BJ (cell line): ENCODE measurements around the gene NIPA2. TPM values are rescaled to one million over a fixed set of nuclear protein-coding genes. Genes with fewer than 3 reads are reported as not detected.

Source experiments
- CTCF ChIA-PET: fragments of 350-600 bp; formaldehyde crosslinking; extraction: SDS; loops from one replicate; lab custom pipeline; 2021; ENCODE audit warnings: antibody characterized with exemption, inconsistent platforms; lab: Yijun Ruan, JAX
- POLR2A ChIA-PET: fragments of 300-600 bp; sonication (Branson Sonifier 250); formaldehyde crosslinking; extraction: SDS; loops from one replicate; lab custom pipeline; 2021; ENCODE audit warnings: antibody characterized with exemption; lab: Charles Lee
- DNase-seq: peaks from one replicate; pipeline ENCODE4 v3.0.0-alpha.2; 2011; ENCODE audit warnings: low read depth
- H3K27me3 ChIP-seq: 2 replicates; pipeline ENCODE4 v1.6.0; 2011; ENCODE audit warnings: low read length; ENCODE audit not compliant: control insufficient read depth, insufficient read depth
- H3K36me3 ChIP-seq: 2 replicates; pipeline ENCODE4 v1.5.1; 2011; ENCODE audit warnings: low read length; ENCODE audit not compliant: control insufficient read depth, insufficient read depth
- H3K4me3 ChIP-seq: 2 replicates; pipeline ENCODE4 v1.5.1; 2011; ENCODE audit warnings: low read depth, mild to moderate bottlenecking, control low read depth, low read length
- polyA plus RNA-seq: library from polyadenylated mRNA; depleted of rRNA; stranded (reverse); fragments of >200 nt; gene quantifications from 2 replicates; pipeline ENCODE4 v1.2.3, GENCODE V29; 2011
- TF ChIP-seq, protein P1 (sequence below): IDR thresholded peaks from 2 replicates; pipeline ENCODE4 v1.5.1; 2011; ENCODE audit warnings: low read depth, mild to moderate bottlenecking, control low read depth, inconsistent platforms, low read length, moderate library complexity; ENCODE audit not compliant: insufficient read depth

Gene NIPA2
- polyA plus RNA-seq, 1 experiment, result 46.6 TPM

DNA sequence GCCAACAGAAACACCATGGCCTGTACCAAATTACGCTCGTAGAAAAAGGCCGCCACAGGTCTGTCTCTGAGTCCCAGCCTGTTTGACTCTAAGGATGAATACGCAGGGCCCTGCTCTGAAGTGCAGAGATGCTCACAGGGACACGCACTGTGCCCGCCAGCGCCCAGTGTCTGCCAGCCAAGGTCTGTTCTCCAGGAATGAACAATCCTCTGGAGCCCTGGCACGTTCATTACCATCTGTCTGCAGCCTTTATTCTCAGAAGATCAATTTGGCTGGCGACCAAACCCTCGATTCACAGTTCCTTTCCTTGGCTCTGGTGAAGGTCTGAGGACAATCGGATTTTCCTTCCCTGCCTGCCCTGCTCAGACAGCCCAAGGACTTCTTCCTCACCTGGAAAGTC, 66.3 kb downstream of the NIPA2 start:
- Histone ChIP-seq H3K36me3 (peaks cover 43% of the 10 kb centered on the region), H3K4me3 (no peak overlapping the region), H3K27me3 (no peaks in the 10 kb centered on the region)
- DNase-seq, result no peak
- POLR2A ChIA-PET, result no interaction called here
- CTCF ChIA-PET, result no interaction called here
- TF ChIP-seq, protein P1, sequence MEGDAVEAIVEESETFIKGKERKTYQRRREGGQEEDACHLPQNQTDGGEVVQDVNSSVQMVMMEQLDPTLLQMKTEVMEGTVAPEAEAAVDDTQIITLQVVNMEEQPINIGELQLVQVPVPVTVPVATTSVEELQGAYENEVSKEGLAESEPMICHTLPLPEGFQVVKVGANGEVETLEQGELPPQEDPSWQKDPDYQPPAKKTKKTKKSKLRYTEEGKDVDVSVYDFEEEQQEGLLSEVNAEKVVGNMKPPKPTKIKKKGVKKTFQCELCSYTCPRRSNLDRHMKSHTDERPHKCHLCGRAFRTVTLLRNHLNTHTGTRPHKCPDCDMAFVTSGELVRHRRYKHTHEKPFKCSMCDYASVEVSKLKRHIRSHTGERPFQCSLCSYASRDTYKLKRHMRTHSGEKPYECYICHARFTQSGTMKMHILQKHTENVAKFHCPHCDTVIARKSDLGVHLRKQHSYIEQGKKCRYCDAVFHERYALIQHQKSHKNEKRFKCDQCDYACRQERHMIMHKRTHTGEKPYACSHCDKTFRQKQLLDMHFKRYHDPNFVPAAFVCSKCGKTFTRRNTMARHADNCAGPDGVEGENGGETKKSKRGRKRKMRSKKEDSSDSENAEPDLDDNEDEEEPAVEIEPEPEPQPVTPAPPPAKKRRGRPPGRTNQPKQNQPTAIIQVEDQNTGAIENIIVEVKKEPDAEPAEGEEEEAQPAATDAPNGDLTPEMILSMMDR, result no peak

DNA sequence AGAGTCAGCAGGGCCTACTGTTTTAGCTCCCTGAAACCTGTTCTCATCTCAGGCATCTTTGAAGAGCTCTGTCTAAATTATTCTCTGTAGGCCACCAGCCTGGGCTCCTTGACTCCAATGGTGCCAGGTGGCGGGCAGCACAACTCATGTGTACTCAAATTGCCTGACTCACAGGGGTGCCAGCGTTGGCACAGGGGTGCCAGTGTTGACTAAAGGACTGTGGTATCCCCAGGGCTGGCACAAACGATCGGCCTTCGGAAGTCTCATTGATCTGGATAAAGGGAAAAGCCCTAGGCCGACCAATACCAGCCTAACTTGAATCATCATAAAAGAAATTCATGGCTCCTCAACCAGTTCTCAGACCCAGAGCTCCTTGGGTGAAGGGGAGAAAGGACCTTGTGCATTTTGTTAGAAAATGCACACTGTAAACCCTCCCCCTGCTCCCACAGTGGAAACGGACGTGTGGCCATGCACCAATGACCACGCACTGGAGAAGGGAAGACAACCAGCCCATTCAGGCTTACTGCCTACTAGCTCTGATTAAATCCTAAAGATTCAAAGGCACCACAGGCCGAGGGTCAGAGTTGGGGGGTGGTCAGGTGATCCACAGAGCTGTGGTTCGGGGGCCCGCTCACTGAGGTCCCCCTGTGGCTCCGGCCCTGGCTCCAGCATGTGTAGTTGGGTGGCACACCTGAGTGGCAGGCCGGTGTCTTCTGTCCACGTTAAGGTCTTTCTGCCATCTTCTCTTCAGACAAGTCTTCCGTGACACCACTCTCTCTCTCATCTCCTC, 68.9 kb downstream of the NIPA2 start:
- peaks cover 47% of the 10 kb centered on the region for H3K36me3 ChIP-seq
- ChIA-PET CTCF (interaction anchor here (1.3 kb wide), 1 partner anchor 18 kb away, joined by 5 read pairs; no protein-coding TSS in a partner anchor), POLR2A (no interaction called here)
- DNase-seq, result no peak
- TF ChIP-seq, protein P1, result no peak
- H3K27me3 ChIP-seq, result no peaks in the 10 kb centered on the region
- no peak overlapping the region for H3K4me3 ChIP-seq

DNA sequence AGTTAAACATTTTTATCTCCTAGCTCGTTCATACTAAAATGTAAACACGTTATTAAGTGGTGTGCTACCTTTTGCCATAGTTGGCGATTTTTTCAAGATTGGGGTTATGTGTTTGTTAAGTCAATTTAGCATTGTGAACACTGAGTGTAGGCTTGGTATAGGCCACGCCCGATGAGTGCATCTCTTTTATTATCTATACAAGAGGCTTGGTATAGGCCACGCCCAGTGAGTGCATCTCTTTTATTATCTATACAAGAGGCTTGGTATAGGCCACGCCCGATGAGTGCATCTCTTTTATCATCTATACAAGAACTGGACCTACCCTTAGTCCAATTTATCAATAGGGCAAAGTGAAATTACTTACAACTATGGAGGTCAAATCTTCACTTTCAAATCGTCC, 70.4 kb downstream of the NIPA2 start:
- H3K4me3 ChIP-seq, result no peak overlapping the region
- ChIA-PET CTCF (interaction anchor here (1.3 kb wide), 1 partner anchor 17 kb away, joined by 5 read pairs; no protein-coding TSS in a partner anchor), POLR2A (no interaction called here)
- TF ChIP-seq, protein P1, result no peak
- peaks cover 36% of the 10 kb centered on the region for H3K36me3 ChIP-seq
- no peaks in the 10 kb centered on the region for H3K27me3 ChIP-seq
- DNase-seq, result no peak

DNA sequence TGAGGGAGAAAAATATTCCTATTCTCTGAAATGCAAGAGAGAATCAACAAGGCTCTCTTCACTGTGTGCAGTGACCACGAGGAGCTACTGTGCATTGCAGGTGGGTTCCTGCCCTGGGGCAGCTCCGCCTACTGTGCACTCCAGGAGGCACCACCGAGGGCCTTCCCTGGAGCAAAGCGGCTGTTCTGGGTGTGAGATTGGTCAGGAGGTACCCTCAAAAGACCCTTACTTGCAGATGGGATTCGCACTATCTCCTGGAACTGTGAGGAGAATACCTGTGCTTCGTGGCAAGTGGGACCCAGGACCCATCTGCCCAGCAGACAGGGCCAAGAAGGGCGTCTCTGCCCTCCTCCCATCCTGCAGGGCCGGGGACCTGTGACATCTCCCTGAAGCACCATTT, 72.8 kb downstream of the NIPA2 start:
- H3K36me3 ChIP-seq, result peaks cover 43% of the 10 kb centered on the region
- no peaks in the 10 kb centered on the region for H3K27me3 ChIP-seq
- no peak for DNase-seq
- POLR2A ChIA-PET, result no interaction called here
- TF ChIP-seq, protein P1, result no peak
- CTCF ChIA-PET, result no interaction called here
- H3K4me3 ChIP-seq, result no peak overlapping the region

DNA sequence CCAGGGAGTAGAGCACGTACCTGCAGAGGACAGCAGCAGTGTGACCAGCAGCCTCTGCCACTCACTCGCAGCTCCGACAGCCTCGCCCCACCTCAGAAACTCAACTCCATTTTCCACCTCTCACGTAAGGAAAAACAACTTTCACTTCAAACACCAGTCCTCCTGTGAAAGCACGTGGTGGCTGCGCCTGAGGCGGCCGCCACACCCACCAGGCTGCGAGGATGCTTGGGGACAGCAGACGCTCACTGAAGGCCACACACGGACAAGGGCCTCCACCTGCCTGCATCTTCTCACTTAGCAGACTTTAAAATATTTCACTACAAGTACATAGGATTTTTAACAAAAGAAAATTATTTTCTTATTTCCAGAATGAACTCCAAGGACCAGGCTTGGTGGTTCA, 73.8 kb downstream of the NIPA2 start:
- peaks cover 44% of the 10 kb centered on the region for H3K36me3 ChIP-seq
- no peak for DNase-seq
- POLR2A ChIA-PET, result no interaction called here

More for the DNA sequence above, 73.8 kb downstream of the NIPA2 start:
- Histone ChIP-seq H3K27me3 (no peaks in the 10 kb centered on the region), H3K4me3 (no peak overlapping the region)
- TF ChIP-seq, protein P1, result no peak
- CTCF ChIA-PET, result interaction anchor here (1.3 kb wide), 1 partner anchor 14 kb away, joined by 3 read pairs; no protein-coding TSS in a partner anchor
